Umbilical cord (tissue), 2 donors: ENCODE measurements around the gene SERTAD1. TPM values are rescaled to one million over a fixed set of nuclear protein-coding genes. Genes with fewer than 3 reads are reported as not detected.
"Not testable (repeated sequence)": the region's sequence is repeated elsewhere in the genome, so short reads cannot be mapped to it uniquely, and the experiment has no call there.

Source experiments
- DNase-seq: peaks from one replicate; pipeline ENCODE4 v3.0.0-alpha.2; 2015; ENCODE audit warnings: low spot score
- total RNA-seq: library from RNA; depleted of rRNA; stranded (reverse); fragments of >200 nt; gene quantifications from one replicate; pipeline ENCODE4 v1.2.3, GENCODE V29; 2014; ENCODE audit warnings: low replicate concordance; ENCODE audit not compliant: insufficient read depth

SERTAD1 gene
- 17.1 TPM for total RNA-seq

GRCh38 chr19:40425450-40426287 lies at the start of gene SERTAD1:
Gene SERTAD1, minus strand, starts transcription at chr19:40425992. Its CDS starts 2,446 bp downstream, at chr19:40423546.
- peak; percentile 100 for DNase-seq

- DNase-seq: no peak
Observed at GRCh38 chr19:40474737-40475136, 48.9 kb upstream of the SERTAD1 start.

- no peak for DNase-seq
Observed at GRCh38 chr19:40472516-40472915, 46.7 kb upstream of the SERTAD1 start.

GRCh38 chr19:40471111-40471510 lies 45.3 kb upstream of the SERTAD1 start:
- DNase-seq: no peak

GRCh38 chr19:40469011-40469410 lies 43.2 kb upstream of the SERTAD1 start:
- no peak for DNase-seq

- no peak for DNase-seq
Observed at GRCh38 chr19:40466985-40467734, 41.4 kb upstream of the SERTAD1 start, which contains the start of gene SPTBN4. Gene SPTBN4, plus strand, starts transcription at chr19:40467001. Its CDS starts 5,621 bp downstream, at chr19:40472622.

- no peak for DNase-seq
Observed at GRCh38 chr19:40466219-40466984, 40.6 kb upstream of the SERTAD1 start.

GRCh38 chr19:40465557-40466218 lies 39.9 kb upstream of the SERTAD1 start, which contains the start of gene BLVRB:
Gene BLVRB, minus strand, starts transcription at chr19:40465745. Its CDS starts 57 bp downstream, at chr19:40465688.
- DNase-seq: peak; percentile 100

- DNase-seq: peak; percentile 45
Observed at GRCh38 chr19:40465025-40465556, 39.3 kb upstream of the SERTAD1 start.

- DNase-seq: peak; percentile 94
Observed at GRCh38 chr19:40464059-40465024, 38.5 kb upstream of the SERTAD1 start.

- not testable (repeated sequence) for DNase-seq
Observed at GRCh38 chr19:40463587-40464037, 37.8 kb upstream of the SERTAD1 start.

GRCh38 chr19:40461669-40462221 lies 36.0 kb upstream of the SERTAD1 start:
- no peak for DNase-seq

- no peak for DNase-seq
Observed at GRCh38 chr19:40460185-40460584, 34.4 kb upstream of the SERTAD1 start.

- DNase-seq: no peak
Observed at GRCh38 chr19:40458597-40458974, 32.8 kb upstream of the SERTAD1 start.

- DNase-seq: no peak
Observed at GRCh38 chr19:40457953-40458596, 32.3 kb upstream of the SERTAD1 start.

GRCh38 chr19:40457048-40457447 lies 31.3 kb upstream of the SERTAD1 start:
- DNase-seq: no peak

GRCh38 chr19:40453943-40454342 lies 28.2 kb upstream of the SERTAD1 start:
- not testable (repeated sequence) for DNase-seq

GRCh38 chr19:40453151-40453735 lies 27.5 kb upstream of the SERTAD1 start:
- no peak for DNase-seq
